ELF-1 (cell line): ENCODE measurements around the gene HOMER2.
"Not testable (repeated sequence)": the region's sequence is repeated elsewhere in the genome, so short reads cannot be mapped to it uniquely, and the experiment has no call there.

Experiments
- DNase-seq: peaks from one replicate; pipeline ENCODE4 v3.0.0-alpha.2; 2016; ENCODE audit warnings: low read depth, low spot score

HOMER2 gene

DNA sequence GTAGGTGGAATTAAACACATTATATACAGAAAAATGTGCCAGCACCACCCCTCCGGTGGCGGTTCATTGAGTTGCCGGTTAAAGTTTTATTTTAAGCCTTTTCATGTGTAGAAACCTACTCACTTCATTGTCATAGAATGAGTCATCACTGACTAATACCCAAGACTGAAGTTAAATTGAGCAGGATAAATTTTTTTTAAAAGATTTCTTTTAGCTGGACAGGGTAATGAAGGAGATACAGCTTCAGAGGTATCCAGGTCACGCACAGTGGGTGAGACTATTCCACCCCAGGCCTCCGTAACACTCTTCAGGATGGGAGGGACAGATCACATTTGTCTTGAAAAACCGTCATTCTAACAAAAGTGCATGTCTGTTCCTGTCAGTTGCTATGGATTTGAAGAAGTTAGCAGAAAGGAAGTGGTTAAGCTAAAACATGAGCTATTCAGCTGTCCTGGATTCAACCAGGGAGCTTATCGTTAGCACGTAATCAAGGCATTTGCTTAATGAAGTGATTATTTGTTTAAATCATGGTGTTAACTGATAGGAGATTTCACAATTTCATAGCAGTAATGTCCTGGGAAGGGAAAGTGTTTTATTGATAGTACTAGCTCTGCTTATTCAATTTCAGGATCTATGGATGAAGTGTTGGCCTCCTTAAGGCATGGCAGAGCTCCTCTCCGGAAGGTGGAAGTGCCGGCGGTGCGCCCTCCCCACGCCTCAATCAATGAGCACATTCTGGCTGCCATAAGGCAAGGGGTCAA lies 119.7 kb downstream of the HOMER2 start:
- no peak for DNase-seq

DNA sequence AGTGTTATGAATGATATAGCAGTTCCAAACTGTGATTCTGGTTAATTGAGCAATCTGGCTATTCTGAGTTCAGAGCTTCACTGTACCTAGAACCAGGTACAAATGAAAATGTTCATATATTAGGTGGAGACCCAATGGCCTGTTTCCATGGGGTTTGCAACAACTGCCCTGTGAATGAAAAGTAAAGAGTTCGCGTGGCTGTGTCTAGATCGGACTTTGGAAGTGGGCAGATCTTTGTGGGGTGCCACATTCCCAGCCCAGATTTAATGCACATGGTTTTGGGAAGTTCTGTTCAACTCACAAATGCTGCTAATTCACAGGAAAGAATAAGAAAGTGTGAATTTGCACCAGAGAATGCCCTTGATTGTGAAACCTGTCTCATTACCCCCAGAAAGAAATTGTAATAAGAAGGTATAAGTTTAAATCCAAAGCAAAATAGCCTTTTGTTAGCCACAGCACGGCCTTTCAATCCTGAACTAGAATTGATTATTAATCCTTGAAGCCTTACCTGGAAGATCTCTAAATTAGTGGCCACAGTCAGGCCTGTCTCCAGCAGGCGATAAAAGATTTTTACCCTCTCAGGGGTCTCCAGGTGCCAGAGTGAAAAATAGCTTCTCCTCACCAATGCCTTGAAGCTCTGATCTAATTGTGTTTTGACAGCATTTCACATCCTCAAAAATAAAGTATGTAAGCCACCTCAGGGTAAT lies 120.5 kb downstream of the HOMER2 start:
- DNase-seq = no peak

DNA sequence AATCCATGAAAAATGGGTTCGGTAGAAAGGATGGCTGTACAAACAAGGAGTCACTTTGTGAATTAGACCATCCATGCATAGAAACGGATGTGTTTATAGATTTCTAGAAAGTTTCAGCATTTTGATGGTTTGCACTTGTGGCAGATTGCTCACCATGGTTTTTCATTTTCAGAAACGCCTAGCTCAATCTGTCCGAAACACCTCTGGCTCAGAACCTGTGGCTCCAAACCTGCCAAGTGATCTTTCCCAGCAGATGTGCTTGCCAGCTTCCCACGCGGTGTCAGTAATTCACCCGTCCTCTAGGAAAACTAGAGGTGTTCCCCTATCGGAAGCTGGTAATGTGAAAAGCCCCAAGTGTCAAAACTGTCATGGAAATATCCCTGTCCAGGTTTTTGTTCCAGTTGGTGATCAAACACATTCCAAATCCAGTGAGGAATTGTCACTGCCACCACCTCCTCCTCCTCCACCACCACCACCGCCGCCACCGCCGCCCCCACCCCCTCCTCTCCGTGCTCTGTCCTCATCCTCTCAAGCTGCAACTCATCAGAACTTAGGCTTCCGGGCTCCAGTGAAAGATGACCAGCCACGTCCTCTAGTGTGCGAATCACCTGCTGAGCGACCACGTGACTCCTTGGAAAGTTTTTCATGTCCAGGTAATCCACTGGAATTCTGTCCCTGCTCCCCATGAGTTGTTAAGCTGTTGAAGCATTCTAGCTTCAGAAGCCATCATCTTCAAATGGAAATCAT lies 121.9 kb downstream of the HOMER2 start:
- DNase-seq = no peak

DNA sequence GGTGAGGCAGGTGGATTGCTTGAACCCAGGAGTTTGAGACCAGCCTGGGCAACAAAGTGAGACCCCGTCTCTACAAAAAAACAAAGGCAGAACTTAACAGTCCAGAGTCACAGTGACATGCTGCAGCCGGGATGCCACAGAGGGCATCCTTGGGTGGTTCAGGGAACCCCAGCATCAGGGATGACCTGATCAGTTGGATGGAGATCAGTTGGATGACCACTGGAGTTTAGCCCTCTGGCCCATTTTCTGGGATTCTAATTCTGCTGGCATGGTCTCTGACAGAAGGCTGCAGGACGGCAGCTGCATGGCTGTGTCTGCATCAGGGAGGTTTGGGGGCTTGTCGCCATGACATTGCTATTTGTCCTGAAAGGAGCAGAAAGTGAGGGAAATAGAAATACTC lies 123.3 kb downstream of the HOMER2 start:
- no peak for DNase-seq

DNA sequence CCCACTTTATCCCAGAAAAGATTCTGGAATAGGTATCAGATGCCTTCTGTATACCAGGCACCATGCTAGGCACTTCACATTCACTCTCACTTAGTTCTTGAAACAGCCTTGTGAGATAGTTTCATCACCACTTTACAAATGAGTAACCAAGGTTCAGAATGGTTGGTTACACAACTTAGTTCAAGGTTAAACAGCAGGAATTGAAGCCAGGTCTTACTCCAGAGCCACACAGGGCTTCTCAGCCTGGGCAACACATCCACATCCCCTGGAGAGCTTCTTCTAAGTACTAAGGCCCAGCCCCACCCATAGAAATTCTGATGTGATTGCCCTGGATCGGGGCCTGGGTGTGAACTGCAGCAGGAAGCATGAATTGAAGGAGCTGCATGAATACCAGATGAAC lies 124.4 kb downstream of the HOMER2 start:
- no peak for DNase-seq

DNA sequence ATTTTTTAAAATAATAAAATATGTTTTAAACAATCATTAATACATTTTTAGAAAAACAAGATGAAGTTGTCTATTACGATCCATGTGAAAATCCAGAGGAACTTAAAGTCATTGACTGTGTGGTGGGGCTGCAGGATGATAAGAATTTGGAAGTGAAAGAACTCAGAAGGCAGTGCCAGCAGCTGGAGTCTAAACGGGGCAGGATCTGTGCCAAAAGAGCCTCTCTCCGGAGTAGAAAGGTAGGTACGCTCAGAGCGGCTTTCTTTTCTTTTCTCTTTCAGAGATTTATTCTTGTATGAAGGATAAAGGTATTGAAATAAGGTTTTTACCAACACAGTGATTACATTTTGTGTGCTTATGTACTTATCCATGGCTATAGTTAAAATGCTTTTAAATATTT lies 129.5 kb downstream of the HOMER2 start:
- no peak for DNase-seq

DNA sequence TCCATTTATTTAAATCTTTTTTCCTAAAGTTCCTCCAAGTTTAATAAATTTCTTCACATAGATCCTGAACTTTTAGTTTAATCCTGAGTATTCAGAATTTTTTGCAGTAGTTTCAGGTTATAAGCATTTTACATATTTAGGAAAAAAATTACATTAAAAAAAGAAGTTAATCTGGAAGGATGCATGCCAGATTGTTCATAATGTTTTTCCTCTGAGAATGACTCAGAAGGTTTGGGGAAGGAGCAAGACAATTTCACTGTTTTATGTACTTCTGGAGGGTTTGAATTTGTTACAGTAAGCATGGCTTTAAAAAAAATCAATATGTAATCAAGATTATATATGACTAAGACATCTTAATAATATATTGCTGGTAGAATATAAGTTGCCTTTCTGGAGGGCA lies 130.7 kb downstream of the HOMER2 start:
- not testable (repeated sequence) for DNase-seq

DNA sequence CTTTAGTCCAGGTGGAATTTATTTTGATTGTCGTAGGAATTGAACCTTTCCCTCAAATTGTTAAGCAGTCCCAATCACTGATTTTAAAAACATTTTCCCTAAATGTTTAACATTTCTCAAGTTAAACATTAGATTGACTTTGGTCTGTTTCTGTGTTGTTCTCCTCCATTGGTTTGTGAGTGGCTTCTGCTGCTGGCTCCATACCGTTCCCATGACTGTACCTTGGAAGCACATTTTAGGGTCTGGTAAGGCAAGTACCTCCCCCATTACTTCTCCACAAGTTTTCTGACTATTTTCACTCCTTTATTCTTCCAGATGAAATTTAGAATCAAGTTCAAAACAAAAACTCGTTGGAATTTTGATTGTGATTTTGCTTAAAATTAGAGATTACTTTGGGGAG lies 131.1 kb downstream of the HOMER2 start:
- DNase-seq = not testable (repeated sequence)

DNA sequence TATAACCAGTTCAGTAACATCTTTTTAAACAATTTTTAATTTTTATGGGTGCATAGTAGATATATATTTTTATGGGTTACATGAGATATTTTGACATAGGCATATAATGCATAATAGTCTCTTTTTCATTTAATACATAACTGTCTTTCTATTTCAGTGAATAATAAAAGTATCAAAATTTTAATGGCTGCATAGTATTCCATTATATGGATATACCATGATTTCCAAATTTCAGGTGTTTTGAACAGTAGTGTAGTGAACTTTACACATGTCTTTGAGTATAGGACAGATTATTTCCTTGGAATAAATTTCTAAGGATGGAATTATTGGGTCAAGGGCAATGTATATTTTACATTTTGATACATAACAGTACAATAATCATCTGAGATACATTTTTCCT lies 132.4 kb downstream of the HOMER2 start:
- DNase-seq = no peak

DNA sequence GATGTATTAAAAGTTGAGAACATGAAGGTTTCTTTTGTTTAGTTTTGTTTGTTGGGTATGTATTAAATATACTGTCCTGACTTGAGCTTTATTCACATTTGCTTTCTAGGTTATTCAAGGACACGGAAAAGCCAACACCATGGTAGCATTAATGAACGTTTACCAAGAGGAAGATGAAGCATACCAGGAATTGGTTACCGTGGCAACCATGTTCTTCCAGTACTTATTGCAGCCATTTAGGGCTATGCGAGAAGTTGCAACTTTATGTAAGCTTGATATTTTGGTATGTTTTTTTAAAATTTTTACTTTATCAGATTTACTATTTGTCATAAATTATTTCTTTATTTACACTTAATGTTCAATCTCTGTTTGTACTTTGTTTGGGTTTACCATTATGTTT lies 139.5 kb downstream of the HOMER2 start:
- DNase-seq = no peak

DNA sequence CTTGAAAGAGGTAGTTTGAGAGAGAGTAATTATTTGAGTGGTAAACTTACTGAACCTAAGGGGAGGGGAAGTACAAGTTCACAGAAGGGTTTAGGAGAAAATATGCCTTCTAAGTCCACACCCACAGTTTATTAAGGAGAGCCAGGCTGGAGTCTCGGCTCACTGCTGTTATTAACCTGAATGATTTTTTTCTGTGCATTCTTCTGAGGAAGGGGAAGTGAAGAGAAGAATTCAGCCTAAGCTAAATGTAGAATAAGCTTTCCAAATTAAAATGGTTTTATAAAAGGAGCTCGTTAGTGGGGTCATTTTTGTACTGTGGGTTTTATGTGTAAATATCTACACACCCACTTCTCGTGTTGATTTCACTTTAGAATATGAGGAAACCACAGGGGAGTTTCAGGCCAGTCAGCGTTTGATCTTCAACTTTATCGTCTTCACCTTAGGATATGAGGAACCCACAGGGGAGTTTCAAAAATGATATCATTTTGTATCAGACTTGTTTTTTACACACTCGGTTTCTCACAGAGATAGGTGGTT lies 141.6 kb downstream of the HOMER2 start:
- DNase-seq = no peak

DNA sequence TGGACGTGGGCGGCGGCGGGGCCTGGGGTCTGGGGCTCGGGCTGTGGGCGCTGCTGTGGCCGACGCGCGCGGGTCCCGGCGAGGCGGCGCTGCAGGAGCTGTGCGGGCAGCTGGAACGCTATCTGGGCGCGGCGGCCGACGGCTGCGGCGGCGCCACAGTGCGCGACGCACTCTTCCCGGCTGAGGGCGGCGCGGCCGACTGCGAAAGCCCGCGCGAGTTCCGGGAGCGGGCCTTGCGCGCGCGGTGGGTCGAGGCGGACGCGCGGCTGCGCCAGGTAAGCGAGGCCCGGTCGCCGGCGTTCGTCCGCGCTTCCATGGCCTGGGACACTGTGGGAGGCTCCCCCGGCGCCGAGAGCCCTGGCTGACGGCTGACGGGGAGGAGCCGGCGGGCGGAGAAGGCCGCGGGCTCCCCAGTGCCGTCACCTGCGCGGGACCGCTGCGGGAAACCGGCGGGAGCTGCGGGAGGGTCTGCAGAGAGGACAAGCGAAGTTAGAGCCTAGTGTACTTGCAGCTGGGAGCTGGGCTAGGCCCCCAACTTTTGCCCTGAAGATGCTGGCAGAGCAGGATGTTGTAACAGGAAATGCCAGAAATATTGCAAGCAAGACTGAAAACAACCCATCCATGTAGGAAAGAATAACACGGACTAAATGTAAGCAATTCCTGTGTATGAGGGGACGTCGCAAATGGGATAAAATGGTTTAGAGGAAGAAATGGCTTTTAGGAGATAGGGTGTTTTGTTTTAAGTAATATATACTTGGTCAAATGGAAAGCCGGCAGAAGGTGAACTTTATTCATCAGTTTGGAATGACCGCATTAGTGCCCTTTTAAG lies 142.2 kb downstream of the HOMER2 start:
- peak; percentile 54 for DNase-seq

DNA sequence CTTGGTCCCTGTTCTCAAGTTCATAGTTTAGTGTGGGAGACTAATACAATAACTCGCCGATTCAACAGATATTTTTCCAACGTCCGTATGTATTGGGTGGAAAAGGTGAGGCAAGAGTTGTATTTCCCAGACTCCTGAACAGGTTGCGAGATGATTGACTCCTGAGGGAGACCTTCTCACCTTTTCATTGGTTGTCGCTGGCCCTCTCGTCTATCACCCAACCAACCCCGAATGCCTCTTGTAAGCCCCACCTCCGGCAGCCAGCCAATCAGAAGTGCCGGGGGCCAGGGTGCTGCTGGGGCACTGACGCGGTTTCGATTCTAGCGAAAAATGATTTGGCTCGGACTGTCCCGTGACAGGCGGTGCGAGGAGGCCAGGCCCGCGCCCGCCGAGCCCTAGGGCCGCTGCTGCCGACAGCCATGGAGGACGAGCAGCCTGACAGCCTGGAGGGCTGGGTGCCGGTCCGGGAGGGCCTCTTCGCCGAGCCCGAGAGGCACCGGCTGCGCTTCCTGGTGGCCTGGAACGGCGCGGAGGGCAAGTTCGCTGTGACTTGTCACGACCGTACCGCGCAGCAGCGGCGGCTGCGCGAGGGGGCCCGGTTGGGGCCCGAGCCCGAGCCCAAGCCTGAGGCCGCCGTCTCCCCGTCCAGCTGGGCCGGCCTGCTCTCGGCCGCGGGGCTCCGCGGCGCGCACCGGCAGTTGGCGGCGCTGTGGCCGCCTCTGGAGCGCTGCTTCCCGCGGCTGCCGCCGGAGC lies 143.0 kb downstream of the HOMER2 start, which contains the start of gene WHAMM:
Gene WHAMM, plus strand, starts transcription at position 321 of the 753 bp plus-strand sequence. Its CDS starts 99 bp downstream, at position 420.
- DNase-seq = peak; percentile 98

DNA sequence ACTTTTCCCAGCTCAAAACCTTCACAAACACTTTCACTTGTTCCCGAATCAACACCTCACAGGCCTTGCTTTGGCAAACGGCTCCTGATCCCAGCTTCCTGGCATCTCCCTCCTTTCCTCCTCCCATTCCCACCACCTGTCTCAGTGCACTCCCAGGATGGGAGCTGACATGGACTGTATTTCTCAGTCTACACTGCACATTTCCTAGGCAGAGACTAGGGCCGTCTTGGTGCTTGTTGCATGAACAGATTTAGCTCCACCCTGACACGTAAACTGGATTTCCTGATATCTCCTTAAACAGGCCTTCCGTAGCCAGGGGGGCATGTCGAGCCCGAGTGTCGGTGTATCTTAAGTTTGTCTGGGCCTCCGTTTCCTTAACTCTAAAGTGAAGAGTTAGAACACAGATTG lies 143.9 kb downstream of the HOMER2 start:
- DNase-seq = no peak

DNA sequence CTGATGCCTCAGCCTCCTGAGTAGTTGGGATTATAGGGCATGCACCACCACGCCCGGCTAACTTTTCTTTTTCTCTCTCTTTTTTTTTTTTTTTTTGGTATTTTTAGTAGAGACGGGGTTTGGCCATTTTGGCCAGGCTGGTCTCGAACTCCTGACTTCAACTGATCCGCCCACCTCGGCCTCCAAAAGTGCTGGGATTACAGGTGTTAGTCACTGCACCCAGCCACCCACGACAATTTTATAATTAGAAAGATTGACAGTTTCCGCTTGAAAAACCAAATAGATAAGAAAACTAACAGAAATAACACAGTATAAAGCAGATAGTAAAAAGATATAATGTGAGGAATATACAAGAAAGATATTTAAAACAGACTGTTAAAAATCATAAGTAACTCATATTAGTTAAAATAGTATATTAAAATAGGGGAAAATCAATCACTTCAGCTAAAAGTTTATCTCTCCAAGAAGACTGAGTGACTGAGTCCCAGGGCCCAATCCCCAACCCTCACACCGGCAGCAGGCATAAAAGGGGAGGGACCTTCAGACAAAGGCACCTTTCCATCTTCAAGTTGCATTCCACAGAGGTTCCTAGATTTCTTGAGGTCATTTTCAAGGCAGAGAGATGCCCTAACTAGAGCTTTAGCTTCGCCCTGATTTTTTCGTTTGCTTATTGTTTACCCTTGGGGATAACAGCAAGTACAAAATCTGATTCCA lies 144.4 kb downstream of the HOMER2 start:
- no peak for DNase-seq

DNA sequence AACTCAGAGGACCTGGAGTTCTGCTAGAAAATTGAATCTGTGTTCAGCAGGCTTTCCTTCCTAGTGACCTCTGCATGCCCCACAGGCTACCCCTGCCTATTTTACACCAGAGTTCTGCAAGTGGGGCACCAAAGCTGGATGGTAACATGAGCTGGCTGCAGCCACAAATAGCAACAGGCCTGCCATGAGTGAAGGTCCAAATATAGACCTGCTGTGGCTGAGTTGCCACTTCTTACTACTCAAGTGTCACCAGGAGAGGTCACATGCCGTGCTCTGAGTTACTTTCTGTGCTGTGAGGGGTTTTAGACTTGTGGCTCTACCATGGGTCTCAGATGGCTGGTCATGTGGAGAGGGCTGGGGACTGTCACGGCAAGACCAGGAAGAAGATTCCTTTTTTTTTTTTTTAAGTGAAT lies 146.5 kb downstream of the HOMER2 start, which contains the start of gene FSD2:
Gene FSD2, minus strand, starts transcription at position 76 of the 413 bp plus-strand sequence. CDS start 18,679 bp downstream, outside the sequence.
- peak; percentile 6 for DNase-seq

DNA sequence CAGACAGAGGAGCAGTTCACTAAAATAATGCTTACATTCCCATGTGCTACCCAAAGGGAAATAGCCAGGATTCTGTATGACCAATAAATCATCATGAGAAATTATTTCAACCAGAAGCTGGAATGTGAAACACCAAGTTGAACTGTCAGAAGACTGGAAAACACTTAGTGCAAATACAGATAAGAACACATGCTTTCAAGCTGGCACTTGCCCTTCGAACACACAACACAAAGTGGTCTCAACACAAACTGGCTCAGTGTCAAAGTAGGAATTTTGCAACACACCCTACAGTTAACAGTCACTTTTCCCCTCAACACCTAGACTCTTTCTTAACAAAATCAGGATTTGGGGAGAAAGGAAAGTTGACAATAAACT lies 148.0 kb downstream of the HOMER2 start:
- no peak for DNase-seq

DNA sequence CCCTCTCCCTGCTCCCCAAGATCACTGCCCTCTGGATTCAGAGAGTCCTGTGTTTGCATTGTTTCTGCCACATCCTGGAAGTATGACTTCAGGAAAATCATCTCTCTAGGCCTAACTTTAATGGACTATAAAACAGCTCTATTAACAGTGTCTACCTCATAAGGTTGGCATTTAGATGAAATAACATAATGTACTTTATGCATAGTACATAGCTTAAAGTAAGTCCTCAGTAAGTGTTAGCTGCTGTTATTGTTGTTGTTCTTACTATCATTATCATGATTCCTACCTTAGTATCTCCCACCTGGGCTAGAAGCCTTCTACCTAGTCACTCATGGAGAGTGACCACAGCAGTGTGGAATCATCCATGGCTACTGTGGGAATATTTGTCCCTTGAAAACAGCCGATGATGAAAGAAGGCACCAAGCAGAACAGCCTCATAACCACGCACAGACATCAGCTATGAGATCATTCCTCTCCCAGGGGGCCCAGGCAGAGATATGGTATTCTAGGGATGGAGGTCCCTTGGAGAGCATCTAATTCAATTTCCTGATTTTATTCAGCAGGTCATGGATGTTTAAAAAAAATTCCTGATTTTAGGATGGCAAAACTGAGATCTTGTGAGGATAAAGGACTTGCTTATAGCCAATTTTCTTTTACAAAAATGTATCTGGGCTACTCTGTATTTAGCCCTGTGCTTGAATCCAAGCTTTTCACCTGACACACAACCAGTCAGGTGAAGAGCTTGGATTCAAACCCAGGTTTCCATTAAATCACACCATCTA lies 148.5 kb downstream of the HOMER2 start:
- DNase-seq = no peak

DNA sequence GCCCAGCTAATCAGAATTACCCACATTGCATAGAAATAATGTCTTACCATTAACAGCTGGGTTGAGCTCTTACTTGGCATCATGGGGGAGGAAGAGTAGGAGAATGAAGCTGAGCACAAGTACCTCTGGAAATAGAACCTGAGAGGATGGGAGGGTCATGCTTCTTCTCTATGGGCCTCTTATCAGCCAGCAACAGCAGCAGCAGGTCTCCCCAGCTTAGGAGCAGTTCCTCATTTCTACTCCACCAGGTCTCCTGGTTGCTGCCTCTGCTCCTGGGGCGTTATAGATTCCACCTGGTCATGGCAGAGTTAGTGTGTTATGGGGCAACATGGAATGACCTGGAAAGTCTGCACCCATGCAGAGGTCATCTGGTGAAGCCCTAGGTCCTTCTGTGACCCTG lies 150.0 kb downstream of the HOMER2 start:
- no peak for DNase-seq
